Nephron (organoid): ENCODE results near the gene KCNMA1.

Experiments
- H3K27ac Mint-ChIP-seq, 3 experiments: 2 replicates each; pipeline ENCODE4 v1.8.0; 2020; ENCODE audit warnings: mixed read lengths in 3 of 3, mild to moderate bottlenecking in 2 of 3, moderate library complexity in 1 of 3
- H3K27me3 Mint-ChIP-seq: 2 replicates; pipeline ENCODE4 v1.8.0; 2021; ENCODE audit warnings: low read depth, mild to moderate bottlenecking, moderate library complexity, mixed read lengths
- H3K36me3 Mint-ChIP-seq: 2 replicates; pipeline ENCODE4 v1.8.0; 2020; ENCODE audit warnings: low read depth, mixed read lengths
- H3K4me1 Mint-ChIP-seq: 2 replicates; pipeline ENCODE4 v1.8.0; 2020; ENCODE audit warnings: mixed read lengths
- H3K4me3 Mint-ChIP-seq, 3 experiments: 2 replicates each; pipeline ENCODE4 v1.8.0; 2020; ENCODE audit warnings: mild to moderate bottlenecking in 3 of 3, mixed read lengths in 3 of 3, moderate library complexity in 2 of 3
- H3K9me3 Mint-ChIP-seq: 2 replicates; pipeline ENCODE4 v1.8.0; 2020; ENCODE audit warnings: mixed read lengths
- CTCF ChIP-seq, 3 experiments: fragments of 200-600 bp; sonication (generic); IDR thresholded peaks; one replicate each; pipeline ENCODE4 v1.5.0; 2021; ENCODE audit warnings: antibody characterized with exemption in 3 of 3; ENCODE audit not compliant: unreplicated experiment in 3 of 3

Gene KCNMA1

GRCh38 chr10:77056650-77057049 is 581.0 kb downstream of the KCNMA1 start:
- Mint-ChIP-seq H3K27ac (no peak overlapping the region), H3K36me3 (no peaks in the 10 kb centered on the region), H3K9me3 (peaks cover 6% of the 10 kb centered on the region), H3K4me1 (no peaks in the 10 kb centered on the region), H3K27me3 (peaks cover 5% of the 10 kb centered on the region), H3K4me3 (no peak overlapping the region)
- TF ChIP-seq CTCF (IDR thresholded peaks at IDR 0.05; ENCODE audit: unreplicated experiment in 3 of 3) = no peak

GRCh38 chr10:77052593-77052992 is 585.0 kb downstream of the KCNMA1 start:
- Mint-ChIP-seq H3K36me3 (no peaks in the 10 kb centered on the region), H3K9me3 (peaks cover 3% of the 10 kb centered on the region), H3K27me3 (peaks cover 5% of the 10 kb centered on the region), H3K4me3 (no peak overlapping the region), H3K4me1 (peaks cover 9% of the 10 kb centered on the region), H3K27ac (no peak overlapping the region)
- TF ChIP-seq CTCF (IDR thresholded peaks at IDR 0.05; ENCODE audit: unreplicated experiment in 3 of 3) = no peak

- H3K9me3 Mint-ChIP-seq = peaks cover 3% of the 10 kb centered on the region
- peaks cover 5% of the 10 kb centered on the region for H3K27me3 Mint-ChIP-seq
- H3K4me1 Mint-ChIP-seq = peaks cover 13% of the 10 kb centered on the region
- TF ChIP-seq CTCF (IDR thresholded peaks at IDR 0.05; ENCODE audit: unreplicated experiment in 3 of 3) = no peak
- H3K36me3 Mint-ChIP-seq = no peaks in the 10 kb centered on the region
- no peak overlapping the region for H3K4me3 Mint-ChIP-seq
- no peak overlapping the region for H3K27ac Mint-ChIP-seq
Observed at GRCh38 chr10:77051837-77052236, 585.8 kb downstream of the KCNMA1 start.

GRCh38 chr10:77049896-77050295 is 587.7 kb downstream of the KCNMA1 start:
- H3K9me3 Mint-ChIP-seq = no peaks in the 10 kb centered on the region
- H3K36me3 Mint-ChIP-seq = no peaks in the 10 kb centered on the region
- H3K27me3 Mint-ChIP-seq = peaks cover 5% of the 10 kb centered on the region
- no peak overlapping the region for H3K4me3 Mint-ChIP-seq
- no peak for TF ChIP-seq CTCF (IDR thresholded peaks at IDR 0.05; ENCODE audit: unreplicated experiment in 3 of 3)
- peak overlapping the region in 1 of 3 experiments; percentile 10 for H3K27ac Mint-ChIP-seq
- peaks cover 24% of the 10 kb centered on the region for H3K4me1 Mint-ChIP-seq

GRCh38 chr10:77049146-77049545 is 588.5 kb downstream of the KCNMA1 start:
- TF ChIP-seq CTCF (IDR thresholded peaks at IDR 0.05; ENCODE audit: unreplicated experiment in 3 of 3) = no peak
- Mint-ChIP-seq H3K4me1 (peaks cover 24% of the 10 kb centered on the region), H3K36me3 (no peaks in the 10 kb centered on the region), H3K27ac (peak overlapping the region in 2 of 3 experiments; percentile 10 to 53), H3K9me3 (no peaks in the 10 kb centered on the region), H3K4me3 (no peak overlapping the region), H3K27me3 (peaks cover 5% of the 10 kb centered on the region)

- no peak for TF ChIP-seq CTCF (IDR thresholded peaks at IDR 0.05; ENCODE audit: unreplicated experiment in 3 of 3)
- H3K4me3 Mint-ChIP-seq = no peak overlapping the region
- peak overlapping the region in 1 of 3 experiments; percentile 46 for H3K27ac Mint-ChIP-seq
- H3K9me3 Mint-ChIP-seq = no peaks in the 10 kb centered on the region
- no peaks in the 10 kb centered on the region for H3K36me3 Mint-ChIP-seq
- H3K27me3 Mint-ChIP-seq = no peaks in the 10 kb centered on the region
- peaks cover 29% of the 10 kb centered on the region for H3K4me1 Mint-ChIP-seq
Observed at GRCh38 chr10:77045085-77045484, 592.5 kb downstream of the KCNMA1 start.
